A549 (cell line): ENCODE results near the gene FADS3. TPM values are rescaled to one million over a fixed set of nuclear protein-coding genes. Genes with fewer than 3 reads are reported as not detected.

Experiments
- ATAC-seq, 2 experiments: fragments of 200-7000 bp in 1 of 2; fragments of >200 bp in 1 of 2; cut with Nextera tagmentation in 1 of 2; cut with Tn5 transposase in 1 of 2; 3 replicates each; pipeline versions ENCODE4 v1.8.0 to v1.9.1; 2018 to 2020; ENCODE audit warnings: mild to moderate bottlenecking in 1 of 2, moderate library complexity in 1 of 2
- CTCF ChIA-PET: fragments of 300-600 bp; sonication (Branson Sonifier 250); formaldehyde crosslinking; extraction: SDS; loops from one replicate; lab custom pipeline; 2021; ENCODE audit warnings: antibody characterized with exemption, inconsistent platforms; lab: Yijun Ruan, JAX
- POLR2A ChIA-PET: fragments of 350-600 bp; formaldehyde crosslinking; extraction: SDS; loops from one replicate; lab custom pipeline; 2021; ENCODE audit warnings: antibody characterized with exemption, inconsistent platforms; lab: Yijun Ruan, JAX
- DNase-seq, 2 experiments: peaks; one replicate each; pipeline versions ENCODE4 v3.0.0 to v3.0.0-alpha.2; 2011 to 2016; ENCODE audit warnings: low read depth in 1 of 2, low spot score in 1 of 2
- FAIRE-seq: peaks from 2 replicates; lab custom pipeline; 2011; peaks lifted over from hg19 to GRCh38; lab: Jason Lieb, UNC
- H3K27ac ChIP-seq, 2 experiments: fragments of >200 bp; sonication (Bioruptor Twin); formaldehyde crosslinking; 3 replicates each; pipeline ENCODE4 v1.5.1; 2016 to 2017
- H3K4me1 ChIP-seq: fragments of >200 bp; sonication (Bioruptor Twin); formaldehyde crosslinking; 3 replicates; pipeline ENCODE4 v1.6.1; 2016
- H3K4me2 ChIP-seq: fragments of >200 bp; sonication (Bioruptor Twin); formaldehyde crosslinking; 3 replicates; pipeline ENCODE4 v1.6.1; 2016
- H3K4me3 ChIP-seq: fragments of >200 bp; sonication (Bioruptor Twin); formaldehyde crosslinking; 3 replicates; pipeline ENCODE4 v1.5.1; 2016
- H3K9me3 ChIP-seq: fragments of >200 bp; sonication (Bioruptor Twin); formaldehyde crosslinking; 3 replicates; pipeline ENCODE4 v1.6.1; 2016
- CBX8 ChIP-seq: fragments of 200-600 bp; sonication (generic); IDR thresholded peaks from 2 replicates; pipeline ENCODE4 v1.6.1; 2016
- CHD4 ChIP-seq: fragments of 200-600 bp; sonication (generic); IDR thresholded peaks from 2 replicates; pipeline ENCODE4 v1.6.1; 2016; ENCODE audit warnings: antibody characterized with exemption, mild to moderate bottlenecking, borderline replicate concordance
- EHMT2 ChIP-seq: fragments of 200-600 bp; sonication (generic); IDR thresholded peaks from 2 replicates; pipeline ENCODE4 v1.6.1; 2016; ENCODE audit warnings: antibody characterized with exemption, low read depth, mild to moderate bottlenecking, moderate library complexity
- ELK1 ChIP-seq: fragments of 150-350 bp; IDR thresholded peaks from 2 replicates; pipeline ENCODE4 v1.6.1; 2014; ENCODE audit warnings: low read depth, mild to moderate bottlenecking, low read length
- FOSB ChIP-seq: fragments of 250-450 bp; sonication (Bioruptor Pico); IDR thresholded peaks from 2 replicates; pipeline ENCODE4 v1.5.0; 2020; ENCODE audit warnings: mild to moderate bottlenecking, moderate library complexity
- HOXA7 ChIP-seq: fragments of 250-450 bp; sonication (Bioruptor Pico); IDR thresholded peaks from 2 replicates; pipeline ENCODE4 v1.5.0; 2020; ENCODE audit warnings: mild to moderate bottlenecking, moderate library complexity
- HOXB5 ChIP-seq: fragments of 250-450 bp; sonication (Bioruptor Pico); IDR thresholded peaks from 2 replicates; pipeline ENCODE4 v1.5.0; 2020; ENCODE audit warnings: mild to moderate bottlenecking, moderate library complexity
- KDM5A ChIP-seq: fragments of 200-600 bp; sonication (generic); IDR thresholded peaks from 2 replicates; pipeline ENCODE4 v1.6.1; 2016; ENCODE audit warnings: antibody characterized with exemption, mild to moderate bottlenecking
- MAFK ChIP-seq: fragments of 450-650 bp; IDR thresholded peaks from 2 replicates; pipeline ENCODE4 v1.6.1; 2014; ENCODE audit not compliant: partially characterized antibody
- MYC ChIP-seq: IDR thresholded peaks from 2 replicates; pipeline ENCODE4 v1.6.1; 2012; ENCODE audit warnings: mild to moderate bottlenecking, inconsistent platforms, low read length, improper control_type of control experiment, borderline replicate concordance
- NPAS2 ChIP-seq: fragments of 250-450 bp; sonication (Bioruptor Pico); IDR thresholded peaks from 2 replicates; pipeline ENCODE4 v1.8.0; 2022; ENCODE audit warnings: mild to moderate bottlenecking, moderate library complexity, borderline replicate concordance
- POLR2A ChIP-seq: IDR thresholded peaks from 2 replicates; pipeline ENCODE4 v1.6.1; 2012; ENCODE audit warnings: mild to moderate bottlenecking, low read length
- RARB ChIP-seq: fragments of 250-450 bp; sonication (Bioruptor Pico); IDR thresholded peaks from 2 replicates; pipeline ENCODE4 v1.8.0; 2021; ENCODE audit warnings: mild to moderate bottlenecking, moderate library complexity
- RCOR1 ChIP-seq: fragments of 150-350 bp; IDR thresholded peaks from 2 replicates; pipeline ENCODE4 v1.6.1; 2014; ENCODE audit warnings: antibody characterized with exemption, low read length, low read depth
- RFX5 ChIP-seq: fragments of 450-650 bp; IDR thresholded peaks from 2 replicates; pipeline ENCODE4 v1.7.1; 2014; ENCODE audit warnings: antibody characterized with exemption, mild to moderate bottlenecking, moderate library complexity
- SMC3 ChIP-seq: fragments of >200 bp; sonication (Bioruptor Twin); formaldehyde crosslinking; IDR thresholded peaks from 3 replicates; pipeline ENCODE4 v1.6.1; 2018; ENCODE audit warnings: inconsistent platforms
- SREBF2 ChIP-seq: fragments of 450-650 bp; IDR thresholded peaks from 2 replicates; pipeline ENCODE4 v1.6.1; 2014; ENCODE audit warnings: mild to moderate bottlenecking, moderate library complexity
- TFCP2L1 ChIP-seq: fragments of 250-450 bp; sonication (Bioruptor Pico); IDR thresholded peaks from 2 replicates; pipeline ENCODE4 v1.5.0; 2021; ENCODE audit warnings: mild to moderate bottlenecking
- ZC3H11A ChIP-seq: fragments of 450-650 bp; IDR thresholded peaks from 2 replicates; pipeline ENCODE4 v1.6.1; 2014; ENCODE audit warnings: antibody characterized with exemption, mild to moderate bottlenecking
- ZFP36 ChIP-seq: fragments of 450-650 bp; IDR thresholded peaks from 2 replicates; pipeline ENCODE4 v1.6.1; 2014; ENCODE audit warnings: borderline replicate concordance; ENCODE audit not compliant: partially characterized antibody
- WGBS: methylation state at CpG from one replicate; pipeline ENCODE4 v1.1.6; 2017; ENCODE audit errors: missing lambda C conversion rate; 5-methylcytosine and 5-hydroxymethylcytosine counted together
- polyA plus RNA-seq, 4 experiments: library from polyadenylated mRNA; depleted of rRNA in 3 of 4; stranded (reverse); fragments of >200 nt; fragmentation: RNase III in 1 of 4; extraction: RNeasy Plus Mini Kit Qiagen cat#74134 plus additional on column Dnase treatment in 1 of 4; gene quantifications; 2 replicates in 3 of 4; 3 replicates in 1 of 4; pipeline ENCODE4 v1.2.3, GENCODE V29; 2011 to 2017
- TF ChIP-seq, protein P1 (sequence below): IDR thresholded peaks from 2 replicates; pipeline ENCODE4 v1.6.1; 2012
- TF ChIP-seq, protein P2 (sequence below): fragments of 450-650 bp; IDR thresholded peaks from 2 replicates; pipeline ENCODE4 v1.6.1; 2014; ENCODE audit warnings: antibody characterized with exemption
- TF ChIP-seq, protein P3 (sequence below): fragments of 200-600 bp; sonication (generic); IDR thresholded peaks from 2 replicates; pipeline ENCODE4 v1.6.1; 2016; ENCODE audit warnings: antibody characterized with exemption, mild to moderate bottlenecking, moderate library complexity
- TF ChIP-seq, protein P4 (sequence below): fragments of >200 bp; sonication (Bioruptor Twin); formaldehyde crosslinking; IDR thresholded peaks from 3 replicates; pipeline ENCODE4 v1.5.1; 2016

Gene FADS3
- polyA plus RNA-seq, 2 of the 4 experiments (the other 2 are of a cell fraction), result 17.5 to 36.3 TPM

GRCh38 chr11:61868571-61869428 lies 22.5 kb downstream of the FADS3 start:
- ChIA-PET POLR2A (no interaction called here), CTCF (interaction anchor here (0.6 to 14.3 kb wide), 7 partner anchors 17 to 239 kb away, joined by 3 to 220 read pairs (median 54); partner anchors contain the start of gene FADS3)
- Histone ChIP-seq H3K9me3 (no peaks in the 10 kb centered on the region), H3K4me1 (peaks cover 18% of the 10 kb centered on the region), H3K27ac (no peak overlapping the region), H3K4me3 (no peak overlapping the region), H3K4me2 (no peak overlapping the region)
- DNase-seq (no peak), ATAC-seq (no peak), FAIRE-seq (no peak)
- 88% methylated on average over 11 of the region's 14 CpGs for WGBS
- TF ChIP-seq CHD4 (no peak), ZC3H11A (no peak), TFCP2L1 (CRISPR knock-in tag) (no peak), HOXB5 (CRISPR knock-in tag) (no peak), KDM5A (no peak)
- TF ChIP-seq, protein P1, sequence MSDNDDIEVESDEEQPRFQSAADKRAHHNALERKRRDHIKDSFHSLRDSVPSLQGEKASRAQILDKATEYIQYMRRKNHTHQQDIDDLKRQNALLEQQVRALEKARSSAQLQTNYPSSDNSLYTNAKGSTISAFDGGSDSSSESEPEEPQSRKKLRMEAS, result no peak

DNA sequence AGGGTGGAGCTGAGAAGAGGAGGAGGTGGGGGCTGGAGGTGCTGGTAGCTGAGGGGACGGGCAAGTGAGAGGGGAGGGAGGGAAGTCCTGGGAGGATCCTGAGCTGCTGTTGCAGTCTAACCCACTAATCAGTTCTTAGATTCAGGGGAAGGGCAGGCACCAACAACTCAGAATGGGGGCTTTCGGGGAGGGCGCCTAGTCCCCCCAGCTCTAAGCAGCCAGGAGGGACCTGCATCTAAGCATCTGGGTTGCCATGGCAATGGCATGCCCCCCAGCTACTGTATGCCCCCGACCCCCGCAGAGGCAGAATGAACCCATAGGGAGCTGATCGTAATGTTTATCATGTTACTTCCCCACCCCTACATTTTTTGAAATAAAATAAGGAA lies 24.4 kb downstream of the FADS3 start:
- no peak overlapping the region for H3K4me2 ChIP-seq
- FAIRE-seq (no peak), DNase-seq (no peak), ATAC-seq (no peak)
- H3K9me3 ChIP-seq, result no peaks in the 10 kb centered on the region
- H3K4me3 ChIP-seq, result no peak overlapping the region
- H3K27ac ChIP-seq, result no peak overlapping the region
- ChIA-PET POLR2A (no interaction called here), CTCF (interaction anchor here (0.5 to 12.8 kb wide), 10 partner anchors 19 to 379 kb away, joined by 3 to 124 read pairs (median 6); partner anchors contain the start of genes FADS2 and FADS3)
- WGBS, result 92% methylated on average over 6 of the region's 6 CpGs
- H3K4me1 ChIP-seq, result peaks cover 18% of the 10 kb centered on the region
- TF ChIP-seq, protein P2, sequence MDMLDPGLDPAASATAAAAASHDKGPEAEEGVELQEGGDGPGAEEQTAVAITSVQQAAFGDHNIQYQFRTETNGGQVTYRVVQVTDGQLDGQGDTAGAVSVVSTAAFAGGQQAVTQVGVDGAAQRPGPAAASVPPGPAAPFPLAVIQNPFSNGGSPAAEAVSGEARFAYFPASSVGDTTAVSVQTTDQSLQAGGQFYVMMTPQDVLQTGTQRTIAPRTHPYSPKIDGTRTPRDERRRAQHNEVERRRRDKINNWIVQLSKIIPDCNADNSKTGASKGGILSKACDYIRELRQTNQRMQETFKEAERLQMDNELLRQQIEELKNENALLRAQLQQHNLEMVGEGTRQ, result no peak
- TF ChIP-seq SMC3, result no peak
- TF ChIP-seq MYC, result no peak
- TF ChIP-seq, protein P3, sequence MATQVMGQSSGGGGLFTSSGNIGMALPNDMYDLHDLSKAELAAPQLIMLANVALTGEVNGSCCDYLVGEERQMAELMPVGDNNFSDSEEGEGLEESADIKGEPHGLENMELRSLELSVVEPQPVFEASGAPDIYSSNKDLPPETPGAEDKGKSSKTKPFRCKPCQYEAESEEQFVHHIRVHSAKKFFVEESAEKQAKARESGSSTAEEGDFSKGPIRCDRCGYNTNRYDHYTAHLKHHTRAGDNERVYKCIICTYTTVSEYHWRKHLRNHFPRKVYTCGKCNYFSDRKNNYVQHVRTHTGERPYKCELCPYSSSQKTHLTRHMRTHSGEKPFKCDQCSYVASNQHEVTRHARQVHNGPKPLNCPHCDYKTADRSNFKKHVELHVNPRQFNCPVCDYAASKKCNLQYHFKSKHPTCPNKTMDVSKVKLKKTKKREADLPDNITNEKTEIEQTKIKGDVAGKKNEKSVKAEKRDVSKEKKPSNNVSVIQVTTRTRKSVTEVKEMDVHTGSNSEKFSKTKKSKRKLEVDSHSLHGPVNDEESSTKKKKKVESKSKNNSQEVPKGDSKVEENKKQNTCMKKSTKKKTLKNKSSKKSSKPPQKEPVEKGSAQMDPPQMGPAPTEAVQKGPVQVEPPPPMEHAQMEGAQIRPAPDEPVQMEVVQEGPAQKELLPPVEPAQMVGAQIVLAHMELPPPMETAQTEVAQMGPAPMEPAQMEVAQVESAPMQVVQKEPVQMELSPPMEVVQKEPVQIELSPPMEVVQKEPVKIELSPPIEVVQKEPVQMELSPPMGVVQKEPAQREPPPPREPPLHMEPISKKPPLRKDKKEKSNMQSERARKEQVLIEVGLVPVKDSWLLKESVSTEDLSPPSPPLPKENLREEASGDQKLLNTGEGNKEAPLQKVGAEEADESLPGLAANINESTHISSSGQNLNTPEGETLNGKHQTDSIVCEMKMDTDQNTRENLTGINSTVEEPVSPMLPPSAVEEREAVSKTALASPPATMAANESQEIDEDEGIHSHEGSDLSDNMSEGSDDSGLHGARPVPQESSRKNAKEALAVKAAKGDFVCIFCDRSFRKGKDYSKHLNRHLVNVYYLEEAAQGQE, result no peak
- no peak for TF ChIP-seq EHMT2
- no peak for TF ChIP-seq ELK1
- no peak for TF ChIP-seq RCOR1
- no peak for TF ChIP-seq SREBF2
- TF ChIP-seq MAFK, result no peak
- TF ChIP-seq, protein P1, result no peak
- no peak for TF ChIP-seq HOXA7 (CRISPR knock-in tag)
- TF ChIP-seq CBX8, result no peak
- no peak for TF ChIP-seq RARB (CRISPR knock-in tag)
- TF ChIP-seq, protein P4, sequence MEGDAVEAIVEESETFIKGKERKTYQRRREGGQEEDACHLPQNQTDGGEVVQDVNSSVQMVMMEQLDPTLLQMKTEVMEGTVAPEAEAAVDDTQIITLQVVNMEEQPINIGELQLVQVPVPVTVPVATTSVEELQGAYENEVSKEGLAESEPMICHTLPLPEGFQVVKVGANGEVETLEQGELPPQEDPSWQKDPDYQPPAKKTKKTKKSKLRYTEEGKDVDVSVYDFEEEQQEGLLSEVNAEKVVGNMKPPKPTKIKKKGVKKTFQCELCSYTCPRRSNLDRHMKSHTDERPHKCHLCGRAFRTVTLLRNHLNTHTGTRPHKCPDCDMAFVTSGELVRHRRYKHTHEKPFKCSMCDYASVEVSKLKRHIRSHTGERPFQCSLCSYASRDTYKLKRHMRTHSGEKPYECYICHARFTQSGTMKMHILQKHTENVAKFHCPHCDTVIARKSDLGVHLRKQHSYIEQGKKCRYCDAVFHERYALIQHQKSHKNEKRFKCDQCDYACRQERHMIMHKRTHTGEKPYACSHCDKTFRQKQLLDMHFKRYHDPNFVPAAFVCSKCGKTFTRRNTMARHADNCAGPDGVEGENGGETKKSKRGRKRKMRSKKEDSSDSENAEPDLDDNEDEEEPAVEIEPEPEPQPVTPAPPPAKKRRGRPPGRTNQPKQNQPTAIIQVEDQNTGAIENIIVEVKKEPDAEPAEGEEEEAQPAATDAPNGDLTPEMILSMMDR, result no peak
- TF ChIP-seq FOSB, result no peak
- no peak for TF ChIP-seq POLR2A
- TF ChIP-seq RFX5, result no peak
- TF ChIP-seq NPAS2, result no peak
- TF ChIP-seq ZFP36, result no peak
- no peak for TF ChIP-seq TFCP2L1 (CRISPR knock-in tag)
